ENCODE results near the gene OAT.

The OAT gene

DNA sequence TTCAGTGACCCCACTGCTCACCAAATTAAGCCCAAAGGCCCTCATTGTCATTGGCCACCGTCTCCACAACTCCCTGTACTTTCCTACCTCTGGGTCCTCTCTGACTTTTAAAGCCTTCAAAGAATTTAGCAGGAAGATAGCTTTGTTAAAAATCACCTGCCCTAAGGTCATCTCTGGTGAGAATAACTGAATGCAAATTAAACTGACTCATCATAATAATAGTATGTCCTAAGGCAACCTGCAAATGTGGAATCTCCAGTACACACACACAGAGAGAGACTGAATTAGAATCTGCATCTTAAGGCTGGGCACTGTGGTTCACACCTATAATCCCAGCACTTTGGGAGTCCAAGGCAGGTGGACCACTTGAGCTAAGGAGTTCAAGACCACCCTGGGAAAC is 24.1 kb downstream of the OAT start:
- DNase-seq: no peak

DNA sequence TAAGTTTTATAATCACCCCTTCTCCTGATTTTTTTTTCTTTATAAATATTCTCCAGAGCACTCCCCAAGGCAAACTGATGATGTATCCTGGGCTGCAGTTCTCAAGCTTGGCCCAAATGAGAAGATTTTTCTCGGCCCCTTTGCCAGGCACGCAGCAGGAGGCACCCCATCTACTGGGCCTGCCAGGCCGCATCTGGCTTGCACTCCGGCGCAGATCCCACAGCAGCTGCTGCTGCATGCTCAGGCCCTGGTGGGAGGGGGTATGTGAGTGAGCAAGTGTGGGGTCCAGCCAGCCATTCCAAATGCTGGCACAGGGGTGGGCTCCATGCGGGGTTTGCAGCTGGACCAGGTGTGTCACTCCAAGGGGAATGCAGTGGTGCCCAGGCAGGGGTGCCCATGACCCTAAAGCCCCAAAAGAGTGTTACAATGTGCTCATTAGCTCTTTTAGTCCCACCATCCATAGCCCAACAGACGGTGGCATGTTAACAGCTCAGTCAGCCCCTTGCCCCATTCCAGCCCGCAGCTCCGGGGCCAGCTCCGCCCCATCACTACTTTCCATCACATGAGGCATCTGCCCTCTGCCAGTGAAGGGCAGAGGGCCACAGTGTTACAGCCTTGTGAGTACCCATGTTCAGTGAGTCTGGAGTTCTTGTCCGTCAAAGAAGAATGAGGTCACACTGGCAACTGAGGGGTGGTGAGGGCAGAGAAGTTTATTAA is 25.9 kb downstream of the OAT start:
- DNase-seq: no peak

DNA sequence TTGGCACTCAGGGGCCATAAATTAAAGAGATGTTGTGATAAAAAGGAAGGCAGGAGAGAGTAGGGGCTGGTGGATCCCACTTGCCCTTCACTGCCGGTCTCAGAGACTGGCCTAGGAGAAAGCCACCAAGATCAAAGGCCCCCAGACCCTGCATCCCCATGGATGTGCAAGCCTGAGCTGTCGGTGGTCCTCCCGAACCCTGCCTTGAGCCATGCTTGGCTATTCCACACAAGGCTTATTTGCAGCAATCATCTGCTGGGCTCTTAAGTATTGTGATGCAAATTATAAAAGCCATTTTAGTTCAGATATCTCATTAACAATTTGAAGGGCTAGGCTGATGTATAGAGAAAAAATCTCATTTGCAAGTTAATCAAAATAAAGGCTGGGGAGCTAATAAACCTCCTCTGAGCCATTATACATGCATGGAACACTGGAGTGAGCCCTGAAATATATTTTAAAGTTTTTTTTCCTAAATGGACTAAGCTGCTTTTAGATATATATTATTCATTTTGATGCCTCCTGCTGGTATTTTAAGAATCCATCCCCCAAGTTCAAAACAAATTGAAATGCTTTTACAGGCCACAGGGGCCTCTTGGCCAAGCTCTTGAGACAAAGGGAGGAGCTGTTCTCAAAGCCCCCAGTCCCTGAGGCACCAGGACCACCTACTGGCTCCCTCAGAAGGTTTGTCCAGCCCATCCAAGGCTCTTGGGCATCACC is 28.1 kb downstream of the OAT start:
- no peak for DNase-seq

- DNase-seq: no peak
These were observed 28.9 kb downstream of the OAT start for GRCh38 chr10:124389613-124390361.

GRCh38 chr10:124388823-124389612 is 29.7 kb downstream of the OAT start:
- DNase-seq: peak; percentile 92

- no peak for DNase-seq
These were observed 30.3 kb downstream of the OAT start for GRCh38 chr10:124388476-124388822.

DNA sequence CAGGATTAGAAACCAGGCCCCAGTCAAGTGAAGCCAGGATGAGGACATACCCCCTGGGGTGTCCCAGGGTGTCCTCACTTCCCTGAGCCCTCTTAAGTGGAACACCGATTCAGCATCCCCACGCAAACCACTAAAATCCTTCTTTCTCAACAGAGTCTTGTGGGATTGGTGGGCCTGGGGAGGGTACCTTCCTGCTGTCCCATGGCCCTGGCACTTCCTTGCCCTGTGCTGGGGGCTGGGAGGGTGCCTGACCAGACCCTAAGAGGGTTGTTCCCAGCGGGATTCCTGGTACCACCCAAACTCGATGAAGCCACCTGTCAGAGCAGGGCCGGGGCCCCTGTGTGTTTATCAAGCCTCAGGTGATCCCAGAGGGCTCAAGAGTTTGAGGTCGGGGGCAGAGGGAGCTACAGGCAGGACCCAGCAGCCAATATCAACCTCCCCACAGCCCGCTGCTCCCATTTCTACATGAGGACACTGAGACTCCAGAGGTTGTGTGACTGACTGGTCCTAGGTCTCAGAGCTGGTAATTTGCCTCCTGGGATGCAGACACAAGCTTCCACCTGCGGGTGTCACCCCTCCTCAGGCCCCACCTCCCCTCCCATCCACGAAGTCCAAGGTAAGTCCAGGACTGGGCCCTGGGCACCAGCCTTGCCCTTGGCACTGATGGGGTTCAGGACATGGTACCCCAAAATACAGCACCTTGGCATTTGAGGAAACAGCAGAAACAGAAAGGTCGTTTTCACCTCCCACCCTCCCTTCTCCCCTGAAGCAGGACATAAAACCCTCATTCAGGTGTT is 31.4 kb downstream of the OAT start:
- DNase-seq: no peak

DNA sequence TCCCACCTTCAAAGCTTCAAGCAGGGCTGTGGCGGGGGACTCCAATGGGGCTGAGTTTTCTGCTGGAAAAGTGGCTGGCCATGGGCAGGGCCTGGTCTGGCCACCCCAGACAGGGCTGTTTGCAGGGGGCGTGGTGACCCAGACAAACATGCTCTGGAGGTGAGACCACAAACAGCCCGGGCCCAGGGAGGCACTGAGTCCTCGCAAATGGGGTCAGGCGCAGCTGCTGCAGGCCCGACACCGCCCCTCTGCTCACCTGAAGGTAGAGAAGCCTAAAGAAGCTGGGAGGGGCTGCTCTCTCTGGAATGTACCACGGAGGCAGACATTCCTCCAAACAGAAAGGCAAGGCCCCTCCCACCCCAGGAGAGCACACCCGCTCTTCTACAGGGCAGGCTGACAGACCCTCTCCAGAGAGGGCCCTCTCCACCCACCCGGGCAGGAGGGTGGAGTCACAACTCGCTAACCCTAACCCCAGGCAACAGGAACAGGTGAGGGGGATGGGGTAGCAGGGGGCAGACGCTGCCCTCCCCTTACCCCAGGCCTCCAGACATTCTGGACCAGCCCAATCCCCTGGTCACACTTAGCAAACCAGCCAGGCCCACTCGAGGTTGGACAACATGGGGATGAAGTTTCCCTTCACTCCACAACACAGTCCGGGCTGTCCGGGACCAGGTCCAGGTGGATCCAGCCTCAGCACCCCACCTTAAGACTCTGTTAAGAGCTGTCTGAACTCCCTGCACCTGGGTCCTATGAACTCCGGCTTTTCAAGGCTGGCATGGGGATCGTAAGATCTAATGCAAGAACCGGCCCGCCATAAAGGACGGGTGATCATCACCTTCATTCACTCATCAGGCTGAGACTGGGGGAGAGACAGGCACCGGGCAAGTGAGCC is 32.3 kb downstream of the OAT start:
- no peak for DNase-seq

- no peak for DNase-seq
These were observed 33.0 kb downstream of the OAT start for GRCh38 chr10:124385627-124386185.

DNA sequence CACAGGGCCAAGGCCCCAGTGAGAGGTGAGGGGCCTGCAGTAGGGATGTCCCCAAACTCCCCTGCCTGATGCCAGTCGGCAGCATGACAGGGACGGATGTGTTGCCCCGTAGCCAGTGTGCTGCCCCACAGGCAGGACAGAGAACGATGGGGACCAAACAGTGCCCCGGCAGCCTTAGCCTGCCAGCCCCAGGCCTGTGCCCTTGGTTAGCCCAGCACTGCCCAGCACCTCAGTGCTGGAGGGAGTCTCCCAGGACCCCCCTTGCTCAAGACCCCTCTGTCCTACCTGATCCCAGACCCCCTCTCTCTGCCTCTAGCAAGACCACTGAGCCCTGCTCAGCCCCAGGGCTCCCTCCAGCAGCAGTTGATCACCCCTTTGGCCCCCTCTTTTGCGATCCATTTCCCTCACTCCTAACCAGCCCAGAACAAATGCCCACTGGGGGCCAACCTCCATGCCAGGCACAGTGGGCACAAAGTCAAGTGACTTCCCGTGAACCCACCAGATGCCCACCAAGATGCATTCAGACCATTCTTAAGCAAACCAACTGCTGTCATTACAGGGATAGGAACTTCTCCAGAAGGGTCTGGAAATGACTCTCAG is 34.0 kb downstream of the OAT start:
- no peak for DNase-seq

GRCh38 chr10:124384172-124384571 is 34.6 kb downstream of the OAT start:
- DNase-seq: no peak

DNA sequence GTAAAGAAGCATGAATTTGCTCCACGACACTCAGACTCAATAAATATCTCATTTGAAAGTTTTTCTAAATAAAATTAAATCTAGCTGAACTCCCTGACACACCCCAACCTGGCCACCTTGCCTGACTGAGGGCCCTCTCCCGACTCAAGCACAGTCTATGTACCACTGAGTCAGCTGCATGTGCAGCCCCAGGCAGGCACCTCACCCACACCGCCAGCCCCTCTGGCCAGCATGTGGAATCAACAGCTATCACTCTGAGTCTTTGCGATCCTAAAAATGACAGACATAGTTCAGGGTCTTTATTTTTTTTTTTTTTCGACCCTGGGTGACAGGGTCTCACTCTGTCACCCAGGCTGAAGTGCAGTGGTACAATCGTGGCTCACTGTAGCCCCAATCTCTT is 35.2 kb downstream of the OAT start:
- no peak for DNase-seq

DNA sequence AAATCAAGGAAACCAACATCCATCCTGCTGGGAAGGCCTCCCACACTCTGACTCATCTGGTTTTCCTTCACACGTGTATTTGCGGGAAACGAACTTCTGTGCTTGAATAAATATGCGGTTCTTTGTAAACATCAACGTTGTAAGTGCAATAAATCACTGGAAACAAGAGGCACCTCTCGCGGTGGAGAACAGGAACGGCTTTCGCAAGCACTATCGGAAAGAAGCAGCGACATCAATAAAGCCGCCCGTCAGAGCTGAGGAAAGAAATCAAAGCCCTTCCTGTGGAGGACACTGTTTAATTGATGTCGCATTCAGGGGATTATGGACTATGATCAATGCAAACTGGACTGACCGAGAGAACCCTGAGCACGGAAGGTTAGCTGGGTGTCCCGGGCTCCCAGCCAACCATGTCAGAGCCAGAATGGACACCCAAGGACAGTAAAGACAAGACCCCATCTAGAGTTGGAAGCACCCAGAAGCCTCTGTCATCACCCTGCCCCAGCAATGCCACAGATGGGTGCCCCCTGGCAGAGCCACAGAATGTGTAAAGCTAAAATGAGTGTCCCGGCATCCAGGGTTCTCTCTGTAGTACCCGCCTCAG is 37.6 kb downstream of the OAT start:
- DNase-seq: no peak

DNA sequence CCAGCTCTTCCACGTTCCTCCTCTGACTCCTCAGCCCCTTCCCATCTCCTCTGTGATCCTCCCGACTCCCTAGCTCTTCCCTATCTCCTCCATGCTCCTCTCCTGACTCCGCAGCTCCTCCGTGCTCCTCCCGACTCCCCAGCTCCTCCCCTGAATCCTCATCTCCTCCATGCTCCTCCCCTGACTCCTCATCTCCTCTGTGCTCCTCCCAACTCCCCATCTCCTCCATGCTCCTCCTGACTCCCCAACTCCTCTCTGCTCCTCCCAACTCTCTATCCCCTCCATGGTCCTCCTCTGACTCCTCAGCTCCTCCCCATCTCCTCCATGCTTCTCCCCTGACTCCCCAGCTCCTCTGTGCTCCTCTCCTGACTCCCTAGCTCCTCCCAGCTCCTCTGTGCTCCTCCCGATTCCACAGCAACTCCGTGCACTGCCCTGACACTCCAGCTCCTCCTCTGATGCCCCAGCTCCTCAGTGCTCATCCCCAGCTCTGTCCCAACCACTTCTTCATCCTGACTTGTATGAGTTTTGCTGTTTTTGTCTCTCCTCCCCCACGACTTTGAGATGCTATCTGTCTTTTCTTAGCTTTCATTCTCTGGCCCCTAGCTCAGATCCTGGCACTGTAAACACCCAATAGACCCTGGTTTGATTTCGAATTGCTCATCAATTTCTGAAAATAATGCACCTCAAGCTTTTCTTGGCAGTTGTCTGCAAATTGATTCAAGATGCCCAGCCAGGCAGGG is 38.3 kb downstream of the OAT start:
- DNase-seq: no peak

- no peak for DNase-seq
These were observed 39.0 kb downstream of the OAT start for GRCh38 chr10:124379609-124380193.

DNA sequence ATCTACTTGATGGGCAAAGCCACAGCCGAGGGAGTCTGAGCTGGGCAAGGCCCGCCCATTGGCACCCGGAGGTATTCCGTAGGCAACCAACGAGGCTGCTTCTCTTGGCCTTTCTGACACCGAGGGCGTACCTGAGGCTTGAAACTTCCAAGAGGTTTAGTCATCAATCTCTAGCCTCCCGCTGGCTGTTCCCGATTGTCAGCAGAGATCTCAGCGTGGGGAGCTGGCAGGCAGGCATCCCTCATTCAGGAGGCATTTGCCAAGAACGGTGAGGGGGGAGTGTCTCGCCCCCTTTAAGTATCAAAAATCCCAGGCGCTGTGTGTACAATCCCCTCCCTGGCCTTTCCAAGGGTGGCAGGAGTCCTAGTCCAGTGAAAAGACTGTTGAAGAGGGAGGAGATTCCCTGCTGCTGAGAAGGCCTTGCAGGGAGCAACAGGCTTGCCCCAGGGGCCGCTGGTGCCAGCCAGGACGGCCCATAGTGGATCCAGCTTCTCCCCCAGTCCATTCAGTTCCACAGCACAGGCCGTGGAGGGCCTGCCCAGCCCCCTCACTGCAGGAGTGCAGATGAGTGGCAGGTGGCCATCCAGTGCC is 39.7 kb downstream of the OAT start:
- DNase-seq: no peak

GRCh38 chr10:124378271-124378670 is 40.5 kb downstream of the OAT start:
- DNase-seq: no peak

- no peak for DNase-seq
These were observed 41.6 kb downstream of the OAT start for GRCh38 chr10:124377101-124377500.

DNA sequence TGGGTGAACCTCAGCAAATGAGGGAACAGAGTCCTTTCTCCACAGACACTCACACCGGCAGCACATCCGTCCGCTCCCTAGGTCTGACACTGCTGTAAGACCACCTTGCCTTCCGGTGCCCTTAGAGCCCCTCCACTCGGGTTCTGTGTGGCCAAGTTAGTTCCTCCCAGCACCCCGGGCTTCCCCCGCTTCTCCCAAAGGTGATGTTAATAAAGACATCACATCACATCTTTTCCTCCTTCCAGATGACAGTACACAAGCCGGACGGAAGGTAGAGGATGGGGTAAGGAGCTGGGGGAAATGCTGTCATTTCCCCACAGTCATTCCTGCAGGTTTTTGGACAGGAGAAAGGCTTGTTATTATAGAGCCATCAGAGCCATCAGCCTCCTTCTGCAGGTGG is 42.3 kb downstream of the OAT start:
- DNase-seq: no peak
